ENCODE results near the gene SLC31A1. TPM values are rescaled to one million over a fixed set of nuclear protein-coding genes. Genes with fewer than 3 reads are reported as not detected.
"Not testable (repeated sequence)": the region's sequence is repeated elsewhere in the genome, so short reads cannot be mapped to it uniquely, and the experiment has no call there.

The SLC31A1 gene
- total RNA-seq, 1 donor from 2014 or later = 28.5 TPM

DNA sequence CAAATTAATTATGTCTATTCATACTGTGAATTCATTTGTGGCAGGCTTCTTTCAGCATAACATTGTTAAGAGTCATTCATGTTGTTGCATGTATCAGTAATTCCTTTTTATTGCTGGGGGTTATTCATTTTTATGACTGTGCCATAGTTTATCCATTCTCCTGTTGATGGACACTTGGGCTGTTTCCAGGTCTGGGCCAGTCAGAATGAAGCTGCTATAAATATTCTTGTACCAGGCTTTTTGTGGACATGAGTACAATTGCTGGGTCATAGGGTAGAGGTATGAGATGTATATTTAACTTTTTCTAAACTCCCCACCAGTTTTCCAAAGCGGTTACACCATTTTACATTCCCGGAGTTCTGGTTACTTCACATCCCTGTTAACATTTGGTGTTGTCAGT, 67.7 kb downstream of the SLC31A1 start:
- no peak overlapping the region for H3K4me3 Mint-ChIP-seq (ENCODE audit: low read depth)
- no peak for DNase-seq (ENCODE audit: low spot score, unreplicated experiment)
- H3K36me3 Mint-ChIP-seq (ENCODE audit: insufficient read depth) = peaks cover 31% of the 10 kb centered on the region
- H3K27ac Mint-ChIP-seq = no peak overlapping the region
- H3K27me3 Mint-ChIP-seq = no peaks in the 10 kb centered on the region
- no peaks in the 10 kb centered on the region for H3K4me1 Mint-ChIP-seq (ENCODE audit: low read depth)
- no peaks in the 10 kb centered on the region for H3K9me3 Mint-ChIP-seq (ENCODE audit: low read depth)
- no peak for TF ChIP-seq CTCF (IDR thresholded peaks at IDR 0.05; ENCODE audit: unreplicated experiment)

DNA sequence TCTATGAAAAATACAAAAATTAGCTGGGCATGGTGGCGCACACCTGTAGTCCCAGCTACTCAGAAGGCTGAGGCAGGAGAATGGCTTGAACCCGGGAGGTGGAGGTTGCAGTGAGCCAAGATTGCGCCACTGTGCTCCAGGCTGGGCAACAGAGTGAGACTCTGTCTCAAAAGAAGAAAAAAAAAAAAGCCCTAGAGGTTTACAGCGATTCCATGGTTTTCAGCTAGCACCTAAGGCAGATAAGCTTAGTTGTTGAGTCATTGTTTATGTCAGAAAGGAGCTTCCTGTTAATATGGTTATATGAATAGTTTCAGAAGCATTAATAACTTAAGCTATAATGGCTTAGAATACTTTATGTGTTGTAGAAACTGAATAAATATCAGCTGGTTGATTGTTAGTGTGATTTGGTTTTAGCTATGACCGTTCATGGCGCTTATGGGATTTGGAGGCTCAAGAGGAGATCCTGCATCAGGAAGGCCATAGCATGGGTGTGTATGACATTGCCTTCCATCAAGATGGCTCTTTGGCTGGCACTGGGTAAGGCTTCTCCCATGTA, 68.8 kb downstream of the SLC31A1 start:
- Mint-ChIP-seq H3K9me3 (ENCODE audit: low read depth) (no peaks in the 10 kb centered on the region), H3K4me3 (ENCODE audit: low read depth) (no peak overlapping the region), H3K27me3 (no peaks in the 10 kb centered on the region), H3K27ac (no peak overlapping the region), H3K36me3 (ENCODE audit: insufficient read depth) (peaks cover 28% of the 10 kb centered on the region), H3K4me1 (ENCODE audit: low read depth) (no peaks in the 10 kb centered on the region)
- no peak for TF ChIP-seq CTCF (IDR thresholded peaks at IDR 0.05; ENCODE audit: unreplicated experiment)
- DNase-seq (ENCODE audit: low spot score, unreplicated experiment) = no peak

DNA sequence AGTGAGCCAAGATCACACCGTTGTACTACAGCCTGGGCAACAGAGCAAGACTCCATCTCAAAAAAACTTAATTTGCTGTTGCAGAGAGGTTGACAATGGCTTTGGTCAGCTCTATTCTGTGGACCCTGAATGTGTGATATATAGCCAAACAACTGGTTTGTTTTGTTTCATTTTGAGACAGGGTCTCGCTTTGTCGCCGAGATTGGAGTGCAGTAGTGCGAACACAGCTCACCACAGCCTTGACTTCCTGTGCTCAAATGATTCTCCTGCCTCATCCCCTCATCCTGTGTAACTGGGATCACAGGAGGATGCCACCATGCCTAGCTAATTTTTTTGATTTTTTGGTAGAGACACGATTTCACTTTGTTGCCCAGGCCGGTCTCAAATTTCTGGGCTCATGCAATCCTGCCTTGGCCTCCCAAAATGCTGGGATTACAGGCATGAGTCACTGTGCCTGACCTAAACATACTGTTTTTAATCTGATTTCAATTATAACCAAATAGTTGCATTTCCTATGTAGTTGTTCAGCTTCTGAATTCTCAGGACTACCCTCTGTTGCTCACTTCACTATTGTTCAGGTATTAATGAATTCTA, 72.0 kb downstream of the SLC31A1 start:
- Mint-ChIP-seq H3K4me1 (ENCODE audit: low read depth) (no peaks in the 10 kb centered on the region), H3K4me3 (ENCODE audit: low read depth) (no peak overlapping the region), H3K36me3 (ENCODE audit: insufficient read depth) (peaks cover 17% of the 10 kb centered on the region), H3K27ac (no peak overlapping the region), H3K9me3 (ENCODE audit: low read depth) (no peaks in the 10 kb centered on the region), H3K27me3 (no peaks in the 10 kb centered on the region)
- no peak for TF ChIP-seq CTCF (IDR thresholded peaks at IDR 0.05; ENCODE audit: unreplicated experiment)
- no peak for DNase-seq (ENCODE audit: low spot score, unreplicated experiment)

GRCh38 chr9:113296247-113296646, 74.9 kb downstream of the SLC31A1 start:
- not testable (repeated sequence) for H3K4me3 Mint-ChIP-seq (ENCODE audit: low read depth); H3K36me3 Mint-ChIP-seq (ENCODE audit: insufficient read depth); H3K27ac Mint-ChIP-seq; H3K27me3 Mint-ChIP-seq; H3K4me1 Mint-ChIP-seq (ENCODE audit: low read depth); DNase-seq (ENCODE audit: low spot score, unreplicated experiment); H3K9me3 Mint-ChIP-seq (ENCODE audit: low read depth)

DNA sequence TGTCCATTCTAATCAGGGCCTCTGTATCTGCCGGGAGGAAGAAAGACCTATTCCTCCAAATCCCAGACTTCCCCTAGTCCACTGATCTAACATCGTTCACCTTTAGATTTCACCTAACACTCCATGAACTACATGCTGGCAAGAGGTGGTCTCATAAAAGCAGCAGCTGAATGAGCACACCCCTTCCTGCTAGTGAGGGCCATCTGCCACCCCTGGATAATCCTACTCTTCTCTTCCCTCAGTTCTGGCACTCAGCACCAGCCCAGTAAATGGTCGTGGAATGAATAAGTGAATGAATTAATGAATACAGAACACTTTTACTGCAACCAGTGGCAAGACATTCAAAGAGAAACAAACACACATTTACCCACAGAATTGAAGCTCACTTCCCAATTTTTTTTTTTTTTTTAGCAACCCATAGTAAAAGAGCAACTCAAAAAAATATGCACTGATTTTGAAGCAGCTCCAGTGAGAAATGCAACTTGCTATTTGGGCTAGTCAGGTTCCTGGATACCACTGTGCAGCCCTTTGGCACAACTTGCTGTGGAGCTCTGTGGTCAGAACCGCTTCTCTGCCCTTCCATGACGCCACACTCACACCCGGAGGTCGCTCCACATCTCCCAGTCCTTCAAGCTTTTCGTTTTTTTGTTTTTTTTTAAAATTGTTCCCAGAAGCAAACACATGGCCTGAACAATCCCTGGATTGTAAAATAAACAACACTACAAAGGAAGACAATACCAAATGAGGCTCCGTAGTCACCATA, 75.6 kb downstream of the SLC31A1 start:
- H3K9me3 Mint-ChIP-seq (ENCODE audit: low read depth) = no peaks in the 10 kb centered on the region
- H3K36me3 Mint-ChIP-seq (ENCODE audit: insufficient read depth) = peaks cover 3% of the 10 kb centered on the region
- H3K27ac Mint-ChIP-seq = no peak overlapping the region
- DNase-seq (ENCODE audit: low spot score, unreplicated experiment) = no peak
- H3K4me1 Mint-ChIP-seq (ENCODE audit: low read depth) = no peaks in the 10 kb centered on the region
- H3K4me3 Mint-ChIP-seq (ENCODE audit: low read depth) = no peak overlapping the region
- TF ChIP-seq CTCF (IDR thresholded peaks at IDR 0.05; ENCODE audit: unreplicated experiment) = no peak
- peaks cover 4% of the 10 kb centered on the region for H3K27me3 Mint-ChIP-seq
